Panc1 (cell line): ENCODE results near the gene BMX.

ENCODE experiments used
- CTCF ChIP-seq: fragments of 450-650 bp; IDR thresholded peaks from 2 replicates; pipeline ENCODE4 v1.5.1; 2017; ENCODE audit warnings: mild to moderate bottlenecking
- POLR2AphosphoS5 ChIP-seq: IDR thresholded peaks from 2 replicates; pipeline ENCODE4 v1.6.1; 2012; ENCODE audit warnings: mild to moderate bottlenecking, low read depth, low read length, moderate library complexity

- TF ChIP-seq POLR2AphosphoS5: no peak
- TF ChIP-seq CTCF: no peak
These were observed 97.4 kb downstream of the BMX start for GRCh38 chrX:15598026-15598425.
